B cell (primary cell): ENCODE measurements around the gene RBMX. TPM values are rescaled to one million over a fixed set of nuclear protein-coding genes. Genes with fewer than 3 reads are reported as not detected.

ENCODE experiments used
- ATAC-seq: fragments of 200-7000 bp; cut with Tn5 transposase; one replicate; pipeline ENCODE4 v1.10.0; 2021; ENCODE audit warnings: low read depth, mild to moderate bottlenecking, moderate number of reproducible peaks, moderate library complexity
- CTCF ChIA-PET: fragments of 350-600 bp; sonication (Branson Sonifier 250); formaldehyde crosslinking; loops from one replicate; lab custom pipeline; 2021; ENCODE audit warnings: antibody characterized with exemption, inconsistent platforms; lab: Charles Lee
- POLR2A ChIA-PET: fragments of 350-600 bp; sonication (Branson Sonifier 250); formaldehyde crosslinking; loops from one replicate; lab custom pipeline; 2021; ENCODE audit warnings: antibody characterized with exemption; lab: Charles Lee
- DNase-seq: peaks from one replicate; pipeline ENCODE4 v3.0.0; 2013
- H2AFZ ChIP-seq: 2 replicates; pipeline ENCODE4 v1.6.1; 2012; ENCODE audit warnings: mild to moderate bottlenecking, low read depth, low read length; ENCODE audit not compliant: insufficient read depth, poor library complexity, severe bottlenecking
- H3K27ac ChIP-seq, 2 donors: 1 replicate in 1 of 2; 2 replicates in 1 of 2; pipeline ENCODE4 v1.5.1; 2012 to 2013; ENCODE audit warnings: low read length in 2 of 2, mild to moderate bottlenecking in 2 of 2, moderate library complexity in 1 of 2
- H3K27me3 ChIP-seq, 4 experiments: fragments of 200-600 bp in 1 of 4; sonication (generic) in 1 of 4; replicated peaks in 1 of 4; 1 replicate in 2 of 4; 2 replicates in 2 of 4; pipeline versions ENCODE4 v1.6.1 to v1.7.0; 2013 to 2016; ENCODE audit warnings: low read length in 3 of 4, mild to moderate bottlenecking in 2 of 4, mixed read lengths in 1 of 4, moderate library complexity in 1 of 4; ENCODE audit not compliant: insufficient read depth in 4 of 4, control insufficient read depth in 3 of 4; ENCODE audit errors: control extremely low read depth in 1 of 4
- H3K36me3 ChIP-seq, 2 experiments: replicated peaks in 1 of 2; 1 replicate in 1 of 2; 2 replicates in 1 of 2; pipeline versions ENCODE4 v1.6.1 to v1.7.1; 2013; ENCODE audit warnings: low read length in 1 of 2; ENCODE audit not compliant: insufficient read depth in 2 of 2, control insufficient read depth in 1 of 2; ENCODE audit errors: control extremely low read depth in 1 of 2, extremely low read depth in 1 of 2
- H3K4me1 ChIP-seq, 2 donors: fragments of 200-600 bp in 1 of 2; sonication (generic) in 1 of 2; 1 replicate in 1 of 2; 2 replicates in 1 of 2; pipeline versions ENCODE4 v1.5.1 to v1.6.1; 2013 to 2017; ENCODE audit warnings: low read length in 2 of 2; ENCODE audit not compliant: control insufficient read depth in 2 of 2, insufficient read depth in 2 of 2
- H3K4me2 ChIP-seq: replicated peaks from 2 replicates; pipeline ENCODE3; 2012; ENCODE audit warnings: mild to moderate bottlenecking, low read depth, low read length; ENCODE audit not compliant: poor library complexity, severe bottlenecking
- H3K4me3 ChIP-seq, 5 experiments: fragments of 200-600 bp in 1 of 5; sonication (generic) in 1 of 5; 1 replicate in 3 of 5; 2 replicates in 2 of 5; pipeline versions ENCODE4 v1.5.1 to v1.7.0; 2011 to 2016; ENCODE audit warnings: low read length in 4 of 5, mild to moderate bottlenecking in 4 of 5, low read depth in 2 of 5, control low read depth in 1 of 5, moderate library complexity in 1 of 5; ENCODE audit not compliant: insufficient read depth in 1 of 5; ENCODE audit errors: control extremely low read depth in 1 of 5, extremely low read depth in 1 of 5
- H3K79me2 ChIP-seq: fragments of 200-600 bp; sonication (generic); one replicate; pipeline ENCODE4 v1.6.0; 2016; ENCODE audit warnings: low read length; ENCODE audit not compliant: control insufficient read depth, insufficient read depth
- H3K9ac ChIP-seq: fragments of 200-600 bp; sonication (generic); 2 replicates; pipeline ENCODE4 v1.6.1; 2017; ENCODE audit warnings: mild to moderate bottlenecking, low read length, moderate library complexity
- H3K9me3 ChIP-seq, 3 donors: one replicate each; pipeline versions ENCODE4 v1.6.1 to v1.7.1; 2013; ENCODE audit warnings: low read length in 2 of 3; ENCODE audit not compliant: control insufficient read depth in 2 of 3, insufficient read depth in 1 of 3; ENCODE audit errors: control extremely low read depth in 1 of 3
- H4K20me1 ChIP-seq: 2 replicates; pipeline ENCODE4 v1.6.0; 2012; ENCODE audit warnings: mild to moderate bottlenecking, low read length; ENCODE audit not compliant: insufficient read depth, control insufficient read depth, poor library complexity, severe bottlenecking
- H3K27ac Mint-ChIP-seq: one replicate; pipeline ENCODE4 v1.8.0; 2021; ENCODE audit warnings: mixed read lengths
- H3K27me3 Mint-ChIP-seq: one replicate; pipeline ENCODE4 v1.8.0; 2021; ENCODE audit warnings: mixed read lengths
- H3K4me1 Mint-ChIP-seq: one replicate; pipeline ENCODE4 v1.8.0; 2021; ENCODE audit warnings: mixed read lengths
- H3K4me3 Mint-ChIP-seq: one replicate; pipeline ENCODE4 v1.8.0; 2021; ENCODE audit warnings: mixed read lengths
- H3K9me3 Mint-ChIP-seq: one replicate; pipeline ENCODE4 v1.8.0; 2022; ENCODE audit warnings: mixed read lengths; ENCODE audit not compliant: insufficient read depth
- CTCF ChIP-seq: fragments of 200-600 bp; IDR thresholded peaks from one replicate; pipeline ENCODE4 v1.8.0; 2022; ENCODE audit warnings: antibody characterized with exemption, mild to moderate bottlenecking
- EZH2 ChIP-seq: IDR thresholded peaks from 2 replicates; pipeline ENCODE4 v1.6.1; 2012; ENCODE audit warnings: borderline replicate concordance, low read depth, mild to moderate bottlenecking, moderate library complexity, low read length; ENCODE audit not compliant: insufficient read depth, poor library complexity, severe bottlenecking
- WGBS: methylation state at CpG from one replicate; pipeline ENCODE4 v1.1.5; 2013; ENCODE audit warnings: missing lambda C conversion rate; ENCODE audit not compliant: insufficient coverage; 5-methylcytosine and 5-hydroxymethylcytosine counted together
- intact Hi-C: fragments of 100-400 bp; cut with micrococcal nuclease; formaldehyde crosslinking; loops from one replicate; pipeline ENCODE4 v1.10.0; 2022
- polyA plus RNA-seq: library from polyadenylated mRNA; depleted of rRNA; stranded (reverse); fragments of >200 nt; gene quantifications from 2 replicates; pipeline ENCODE4 v1.2.3, GENCODE V29; 2012
- total RNA-seq, 2 donors: library from RNA; stranded (reverse); fragments of 120-200 nt in 1 of 2; gene quantifications; 1 replicate in 1 of 2; 2 replicates in 1 of 2; pipeline versions ENCODE4 v1.2.3 to v1.2.4, GENCODE V29; 2013 to 2022

Gene RBMX
- total and polyA plus RNA-seq, 2 donors (not counting 1 experiment from before 2014, with no cell fraction given), result 164 to 239 TPM

GRCh38 chrX:136870064-136870463 is 10.5 kb downstream of the RBMX start:
- peaks cover 0 to 2% of the 10 kb centered on the region in 2 donors for H3K4me1 ChIP-seq
- Mint-ChIP-seq H3K9me3 (no peaks in the 10 kb centered on the region), H3K27me3 (no peaks in the 10 kb centered on the region), H3K4me3 (peak overlapping the region; percentile 67), H3K27ac (peak overlapping the region; percentile 79), H3K4me1 (peaks cover 26% of the 10 kb centered on the region)
- no peaks in the 10 kb centered on the region for H3K27me3 ChIP-seq
- ChIA-PET POLR2A (interaction anchor here (0.7 kb wide), 2 partner anchors 10 to 11 kb away, joined by 4 to 5 read pairs; partner anchors contain the start of gene RBMX), CTCF (interaction anchor here (1.2 kb wide), 1 partner anchor 189 kb away, joined by 3 read pairs; no protein-coding TSS in a partner anchor)
- no peak overlapping the region for H3K4me2 ChIP-seq
- H3K36me3 ChIP-seq, result peaks cover 0 to 39% of the 10 kb centered on the region in 2 experiments
- WGBS, result no CpG with 5 or more reads among the region's 1 CpG
- no peak for ATAC-seq
- H3K27ac ChIP-seq, result no peak overlapping the region
- no peak overlapping the region for H3K4me3 ChIP-seq
- no peak overlapping the region for H2AFZ ChIP-seq
- H3K9ac ChIP-seq, result no peak overlapping the region
- no peak for DNase-seq
- TF ChIP-seq EZH2 (no peak), CTCF (no peak)
- no peaks in the 10 kb centered on the region for H3K9me3 ChIP-seq
- intact Hi-C loops, result no loop called here
- no peaks in the 10 kb centered on the region for H3K79me2 ChIP-seq
- H4K20me1 ChIP-seq, result no peaks in the 10 kb centered on the region

GRCh38 chrX:136868283-136869055 is 12.1 kb downstream of the RBMX start:
- H3K27me3 ChIP-seq, result no peaks in the 10 kb centered on the region
- Mint-ChIP-seq H3K4me1 (peaks cover 26% of the 10 kb centered on the region), H3K4me3 (no peak overlapping the region), H3K9me3 (no peaks in the 10 kb centered on the region), H3K27me3 (no peaks in the 10 kb centered on the region), H3K27ac (no peak overlapping the region)
- intact Hi-C loops, result loop anchor here (5.0 kb wide), 1 partner anchor 59 kb away; no protein-coding TSS in a partner anchor
- no peak overlapping the region for H3K9ac ChIP-seq
- H3K27ac ChIP-seq, result no peak overlapping the region
- H3K4me2 ChIP-seq, result no peak overlapping the region
- H3K9me3 ChIP-seq, result no peaks in the 10 kb centered on the region
- ATAC-seq (no peak), DNase-seq (no peak)
- no peak overlapping the region for H3K4me3 ChIP-seq
- H3K79me2 ChIP-seq, result no peaks in the 10 kb centered on the region
- peaks cover 0 to 2% of the 10 kb centered on the region in 2 donors for H3K4me1 ChIP-seq
- CTCF ChIA-PET, result no interaction called here
- TF ChIP-seq EZH2, result no peak
- no peak for TF ChIP-seq CTCF
- WGBS, result no CpG with 5 or more reads among the region's 9 CpGs
- no peak overlapping the region for H2AFZ ChIP-seq
- H4K20me1 ChIP-seq, result no peaks in the 10 kb centered on the region
- peaks cover 0 to 33% of the 10 kb centered on the region in 2 experiments for H3K36me3 ChIP-seq
- POLR2A ChIA-PET, result no interaction called here
